ENCODE measurements around the gene F5.

F5 gene

DNA sequence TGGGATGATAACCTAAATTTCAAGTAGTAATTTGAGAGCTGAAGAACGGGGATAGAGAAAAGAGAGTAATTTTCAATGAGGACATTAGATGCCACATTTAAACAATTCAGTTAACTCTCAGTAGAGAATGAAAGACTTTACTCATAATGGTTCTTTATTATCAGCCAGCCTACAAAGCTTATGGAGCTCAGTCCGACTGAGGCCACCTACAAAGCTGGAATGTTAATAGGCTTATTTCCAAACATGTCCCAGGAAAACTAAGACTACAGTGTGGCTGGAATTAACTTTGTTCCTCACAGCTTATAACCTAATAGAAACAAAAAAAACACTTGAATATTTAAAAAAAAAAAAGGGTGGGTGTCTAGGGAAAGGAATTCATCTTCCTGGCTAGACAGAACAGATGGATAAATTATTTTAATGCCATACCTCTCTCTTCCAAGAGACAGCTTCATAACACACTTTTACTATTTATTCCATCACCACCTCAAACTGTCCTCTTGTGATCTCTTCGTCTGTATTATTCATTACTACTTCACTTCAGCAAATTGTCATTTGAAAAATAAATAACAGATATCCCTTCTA, 110.4 kb downstream of the F5 start:
- no peak for FAIRE-seq

DNA sequence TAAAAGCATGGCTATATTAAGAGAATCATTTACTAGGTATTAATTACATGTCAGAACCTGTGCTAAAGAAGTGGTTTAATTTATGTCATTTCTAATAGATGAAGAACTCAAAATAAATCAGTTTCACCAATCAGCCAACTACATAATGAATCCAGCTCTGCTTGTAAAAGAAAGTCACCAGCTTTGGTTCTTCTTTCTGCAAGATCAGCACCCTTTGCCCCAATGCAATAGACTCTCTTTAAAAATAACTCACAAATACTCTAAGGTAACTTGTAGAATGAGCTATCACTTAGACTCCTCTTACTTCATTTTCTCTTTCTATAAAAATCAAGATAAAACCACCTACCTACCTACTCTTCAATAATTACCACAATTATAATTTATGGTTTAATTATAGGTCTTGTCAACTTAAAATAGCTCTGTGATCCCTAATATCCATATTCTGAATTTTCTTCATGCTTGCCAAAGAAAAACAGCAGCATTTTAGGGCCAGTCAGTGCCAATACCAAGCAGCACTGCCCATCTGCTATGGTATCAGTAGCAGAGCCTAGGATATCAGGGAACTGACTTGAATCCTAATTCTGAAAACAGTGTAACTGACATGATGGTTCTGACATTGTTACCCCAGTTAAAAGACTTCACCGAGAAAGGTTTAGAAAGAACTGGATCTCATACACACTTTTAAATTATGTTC, 111.8 kb downstream of the F5 start:
- no peak for FAIRE-seq

DNA sequence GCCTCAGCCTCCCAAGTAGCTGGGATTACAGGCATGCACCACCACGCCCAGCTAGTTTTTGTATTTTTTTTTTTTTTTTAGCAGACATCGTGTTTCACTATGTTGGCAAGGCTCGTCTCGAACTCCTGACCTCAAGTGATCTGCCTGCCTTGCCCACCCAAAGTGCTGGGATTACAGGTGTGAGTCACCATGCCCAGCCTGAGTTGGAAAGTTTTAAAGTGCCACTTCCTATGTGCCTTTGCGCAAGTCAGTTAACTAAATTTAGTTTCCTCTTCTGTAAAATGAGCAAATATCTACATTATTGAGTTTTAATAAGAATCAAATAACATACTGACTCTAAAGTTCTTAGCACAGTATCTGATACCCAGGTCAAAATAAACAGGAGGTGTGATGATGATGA, 112.9 kb downstream of the F5 start:
- FAIRE-seq, result no peak

DNA sequence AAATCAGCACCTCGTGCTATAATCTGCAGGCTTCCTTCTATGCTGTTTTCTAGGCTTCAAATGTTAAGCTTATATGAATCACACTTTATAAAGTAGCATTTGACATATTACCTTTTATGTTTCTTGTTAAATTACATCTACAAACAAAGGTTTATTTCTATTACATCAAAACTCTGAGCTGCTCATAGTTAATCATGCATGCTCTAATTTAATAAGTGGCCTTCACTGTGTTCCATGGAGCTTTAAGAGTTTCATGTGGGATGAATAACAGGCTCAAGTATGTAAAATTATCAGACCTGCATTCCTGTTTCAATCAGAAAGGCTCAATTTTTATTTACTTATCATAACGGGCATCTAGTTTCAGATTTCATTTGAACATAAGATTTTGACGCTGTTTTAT, 113.5 kb downstream of the F5 start:
- FAIRE-seq, result no peak

DNA sequence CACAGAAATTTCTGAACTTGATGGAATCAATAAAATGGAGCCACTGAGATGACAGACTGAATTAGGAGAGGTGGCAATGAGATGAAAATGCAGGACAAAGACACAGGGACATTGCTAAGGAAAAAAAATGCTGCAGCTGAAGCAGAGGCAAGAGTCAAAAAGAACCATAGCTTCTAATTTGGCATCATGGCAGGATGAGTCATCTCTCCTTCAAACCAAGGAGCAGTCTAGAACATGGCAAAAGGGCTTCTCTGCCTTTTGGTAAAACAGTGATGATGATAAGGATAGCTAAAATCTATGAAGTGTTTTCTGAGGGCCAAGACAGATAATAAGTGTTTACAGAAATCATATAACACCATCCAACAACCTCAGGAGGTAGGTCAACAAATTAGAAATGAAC, 117.3 kb downstream of the F5 start:
- no peak for FAIRE-seq

DNA sequence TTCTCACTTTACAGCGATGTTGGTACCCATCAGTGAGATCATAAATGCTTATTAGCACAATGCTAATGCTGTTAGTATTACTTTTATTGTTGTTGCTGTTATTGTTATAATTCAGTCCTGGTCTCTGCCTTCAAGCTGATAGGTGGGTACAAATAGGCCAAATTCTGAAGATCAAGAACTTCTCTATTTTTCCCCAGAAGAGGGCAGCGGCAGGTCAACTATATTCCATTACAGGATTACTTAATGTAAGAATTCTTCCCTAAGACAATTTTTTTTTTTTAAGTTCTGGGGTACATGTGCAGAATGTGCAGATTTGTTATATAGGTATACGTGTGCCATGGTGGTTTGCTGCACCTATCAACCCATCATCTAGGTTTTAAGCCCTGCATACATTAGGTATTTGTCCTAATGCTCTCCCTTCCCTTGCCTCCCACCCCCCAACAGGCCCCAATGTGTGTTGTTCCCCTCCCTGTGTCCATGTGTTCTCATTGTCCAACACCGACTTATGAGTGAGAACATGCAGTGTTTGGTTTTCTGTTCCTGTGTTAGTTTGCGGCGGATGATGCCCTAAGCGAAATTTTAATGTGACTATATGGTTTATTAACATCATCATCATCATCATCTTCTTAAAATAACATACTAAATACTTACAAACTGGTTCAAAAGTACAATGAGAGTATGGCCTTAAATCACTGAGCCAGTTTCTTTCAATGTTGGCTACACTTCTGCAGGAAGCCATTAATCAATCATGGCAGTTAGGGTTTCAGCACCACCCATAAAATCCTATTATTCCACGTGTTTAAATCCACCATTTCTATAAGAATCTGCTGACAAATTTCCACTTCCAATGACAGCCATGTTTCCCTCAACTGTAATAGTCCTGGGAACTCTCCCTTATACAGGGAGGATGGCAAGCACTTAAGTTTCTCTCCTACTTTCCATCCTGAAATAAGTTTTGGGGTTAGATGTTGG, 119.7 kb downstream of the F5 start:
- FAIRE-seq, result no peak

DNA sequence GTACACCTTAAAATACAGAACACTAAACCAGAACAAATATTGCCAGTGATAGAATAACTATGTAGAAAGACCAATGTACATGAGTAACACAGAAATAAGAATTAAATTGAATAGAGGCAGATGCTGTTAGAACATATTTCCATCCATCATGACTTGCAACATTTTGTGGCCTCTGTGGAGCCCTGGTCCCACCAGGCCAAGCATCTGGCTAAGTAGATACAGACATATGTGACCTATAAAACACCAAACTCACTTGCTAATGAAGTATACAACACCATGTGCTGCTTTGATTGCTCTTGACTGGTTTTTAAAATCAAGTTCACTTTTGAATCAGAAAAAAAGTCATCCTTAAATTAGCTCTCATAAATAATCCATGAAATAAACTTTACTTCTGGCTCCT, 121.0 kb downstream of the F5 start:
- no peak for FAIRE-seq
